Astrocyte (in vitro differentiated cells and primary cell): ENCODE data around the gene RASD1. TPM values are rescaled to one million over a fixed set of nuclear protein-coding genes. Genes with fewer than 3 reads are reported as not detected.

ENCODE experiments used
- DNase-seq: peaks from one replicate; pipeline ENCODE4 v3.0.0-alpha.2; 2010; ENCODE audit warnings: low read depth
- FAIRE-seq: peaks from 2 replicates; lab custom pipeline; 2011; peaks lifted over from hg19 to GRCh38; lab: Jason Lieb, UNC
- H2AFZ ChIP-seq: 2 replicates; pipeline ENCODE4 v1.6.0; 2012; ENCODE audit warnings: low read depth, low read length, inconsistent platforms
- H3K27ac ChIP-seq: 2 replicates; pipeline ENCODE4 v1.5.1; 2011; ENCODE audit warnings: low read depth, low read length, inconsistent platforms
- H3K27me3 ChIP-seq: 2 replicates; pipeline ENCODE4 v1.6.0; 2011; ENCODE audit warnings: low read length, inconsistent platforms; ENCODE audit not compliant: insufficient read depth
- H3K36me3 ChIP-seq: 2 replicates; pipeline ENCODE4 v1.5.1; 2011; ENCODE audit warnings: low read length, inconsistent platforms; ENCODE audit not compliant: insufficient read depth
- H3K4me1 ChIP-seq: 2 replicates; pipeline ENCODE4 v1.5.1; 2011; ENCODE audit warnings: low read length, inconsistent platforms; ENCODE audit not compliant: insufficient read depth
- H3K4me2 ChIP-seq: 2 replicates; pipeline ENCODE4 v1.6.0; 2012; ENCODE audit warnings: low read length, inconsistent platforms
- H3K4me3 ChIP-seq: 2 replicates; pipeline ENCODE4 v1.5.1; 2011; ENCODE audit warnings: low read depth, mild to moderate bottlenecking, low read length, inconsistent platforms; ENCODE audit not compliant: insufficient read depth
- H3K79me2 ChIP-seq: 2 replicates; pipeline ENCODE4 v1.6.0; 2012; ENCODE audit warnings: mild to moderate bottlenecking, low read length, inconsistent platforms; ENCODE audit not compliant: insufficient read depth
- H3K9ac ChIP-seq: 2 replicates; pipeline ENCODE4 v1.6.0; 2012; ENCODE audit warnings: mild to moderate bottlenecking, low read length, inconsistent platforms
- H3K9me3 ChIP-seq: 2 replicates; pipeline ENCODE4 v1.5.1; 2012; ENCODE audit warnings: low read depth, mild to moderate bottlenecking, low read length, inconsistent platforms; ENCODE audit not compliant: insufficient read depth
- H4K20me1 ChIP-seq: 2 replicates; pipeline ENCODE4 v1.6.0; 2012; ENCODE audit warnings: low read length, inconsistent platforms; ENCODE audit not compliant: insufficient read depth
- H3K27ac Mint-ChIP-seq: one replicate; pipeline ENCODE4 v1.8.0; 2021; ENCODE audit warnings: mild to moderate bottlenecking, mixed read lengths; ENCODE audit not compliant: unreplicated experiment
- H3K27me3 Mint-ChIP-seq: one replicate; pipeline ENCODE4 v1.8.0; 2021; ENCODE audit warnings: low read depth, mixed read lengths; ENCODE audit not compliant: unreplicated experiment
- H3K36me3 Mint-ChIP-seq: one replicate; pipeline ENCODE4 v1.8.0; 2021; ENCODE audit warnings: low read depth, mixed read lengths; ENCODE audit not compliant: unreplicated experiment
- H3K4me1 Mint-ChIP-seq: one replicate; pipeline ENCODE4 v1.8.0; 2021; ENCODE audit warnings: low read depth, mixed read lengths; ENCODE audit not compliant: unreplicated experiment
- H3K4me3 Mint-ChIP-seq: one replicate; pipeline ENCODE4 v1.8.0; 2021; ENCODE audit warnings: mild to moderate bottlenecking, moderate library complexity, mixed read lengths; ENCODE audit not compliant: unreplicated experiment
- H3K9me3 Mint-ChIP-seq: one replicate; pipeline ENCODE4 v1.8.0; 2021; ENCODE audit warnings: mild to moderate bottlenecking, mixed read lengths; ENCODE audit not compliant: unreplicated experiment
- CTCF ChIP-seq: IDR thresholded peaks from 2 replicates; pipeline ENCODE4 v1.5.1; 2011; ENCODE audit warnings: low read depth, mild to moderate bottlenecking, inconsistent platforms, low read length, moderate library complexity; ENCODE audit not compliant: insufficient read depth
- EZH2 ChIP-seq: IDR thresholded peaks from 2 replicates; pipeline ENCODE4 v1.6.1; 2012; ENCODE audit warnings: mild to moderate bottlenecking, low read length, inconsistent platforms; ENCODE audit not compliant: insufficient read depth
- total RNA-seq: library from RNA; stranded (reverse); gene quantifications from 2 replicates; pipeline ENCODE4 v1.2.1, GENCODE V29; 2021

RASD1 gene
- total RNA-seq, 1 donor from 2014 or later = 0.77 TPM

DNA sequence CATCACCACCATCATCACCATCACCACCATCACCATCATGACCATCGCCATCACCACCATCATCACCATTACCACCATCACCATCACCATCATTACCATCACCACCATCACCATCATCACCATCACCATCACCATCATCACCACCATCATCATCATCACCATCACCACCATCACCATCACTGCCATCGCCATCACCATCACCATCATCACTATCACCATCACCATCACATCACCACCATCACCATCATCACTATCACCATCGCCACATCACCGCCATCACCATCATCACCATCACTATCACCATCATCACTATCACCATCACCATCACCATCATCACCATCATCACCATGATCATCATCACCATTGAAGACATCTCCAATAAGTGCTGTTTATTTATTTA is 36.2 kb downstream of the RASD1 start:
- no peak for TF ChIP-seq EZH2
- TF ChIP-seq CTCF = no peak
- no peaks in the 10 kb centered on the region for H4K20me1 ChIP-seq
- H3K79me2 ChIP-seq = no peaks in the 10 kb centered on the region
- H3K36me3 ChIP-seq = no peaks in the 10 kb centered on the region
- H3K4me3 Mint-ChIP-seq = no peak overlapping the region
- H3K36me3 Mint-ChIP-seq = no peaks in the 10 kb centered on the region
- no peak overlapping the region for H3K27ac Mint-ChIP-seq
- no peaks in the 10 kb centered on the region for H3K4me1 Mint-ChIP-seq
- peaks cover 9% of the 10 kb centered on the region for H3K9me3 Mint-ChIP-seq
- no peak overlapping the region for H3K9ac ChIP-seq
- FAIRE-seq (no peak), DNase-seq (no peak)
- H3K4me2 ChIP-seq = no peak overlapping the region
- peaks cover 15% of the 10 kb centered on the region for H3K27me3 ChIP-seq
- no peak overlapping the region for H3K4me3 ChIP-seq
- H3K27me3 Mint-ChIP-seq = peaks cover 50% of the 10 kb centered on the region
- H3K4me1 ChIP-seq = no peaks in the 10 kb centered on the region
- no peak overlapping the region for H2AFZ ChIP-seq
- no peak overlapping the region for H3K27ac ChIP-seq
- H3K9me3 ChIP-seq = peaks cover 6% of the 10 kb centered on the region

- Histone ChIP-seq H3K9me3 (peaks cover 6% of the 10 kb centered on the region), H3K27me3 (peaks cover 14% of the 10 kb centered on the region), H3K36me3 (no peaks in the 10 kb centered on the region), H3K9ac (no peak overlapping the region), H2AFZ (no peak overlapping the region), H3K79me2 (no peaks in the 10 kb centered on the region), H3K4me3 (no peak overlapping the region), H3K4me1 (no peaks in the 10 kb centered on the region), H3K4me2 (no peak overlapping the region), H3K27ac (no peak overlapping the region), H4K20me1 (no peaks in the 10 kb centered on the region)
- peaks cover 44% of the 10 kb centered on the region for H3K27me3 Mint-ChIP-seq
- no peak overlapping the region for H3K27ac Mint-ChIP-seq
- no peaks in the 10 kb centered on the region for H3K4me1 Mint-ChIP-seq
- H3K4me3 Mint-ChIP-seq = no peak overlapping the region
- TF ChIP-seq CTCF (no peak), EZH2 (no peak)
- H3K9me3 Mint-ChIP-seq = peaks cover 4% of the 10 kb centered on the region
- FAIRE-seq (no peak), DNase-seq (no peak)
- H3K36me3 Mint-ChIP-seq = no peaks in the 10 kb centered on the region
Observed at GRCh38 chr17:17457680-17458079, 38.5 kb downstream of the RASD1 start.

- Mint-ChIP-seq H3K4me1 (no peaks in the 10 kb centered on the region), H3K4me3 (no peak overlapping the region), H3K27me3 (peaks cover 51% of the 10 kb centered on the region), H3K27ac (no peak overlapping the region), H3K9me3 (peaks cover 4% of the 10 kb centered on the region), H3K36me3 (peaks cover 2% of the 10 kb centered on the region)
- no peak for FAIRE-seq
- Histone ChIP-seq H3K4me3 (no peak overlapping the region), H3K4me1 (no peaks in the 10 kb centered on the region), H4K20me1 (no peaks in the 10 kb centered on the region), H3K36me3 (no peaks in the 10 kb centered on the region), H3K27me3 (peaks cover 19% of the 10 kb centered on the region), H3K9ac (no peak overlapping the region), H3K4me2 (no peak overlapping the region), H3K27ac (no peak overlapping the region), H2AFZ (no peak overlapping the region), H3K9me3 (peaks cover 6% of the 10 kb centered on the region), H3K79me2 (no peaks in the 10 kb centered on the region)
- TF ChIP-seq EZH2 (no peak), CTCF (no peak)
- no peak for DNase-seq
Observed at GRCh38 chr17:17456251-17456650, 39.9 kb downstream of the RASD1 start.
